Endometrial microvascular endothelial cells (primary cell): Measurements from ENCODE around the gene ASTN2. TPM values are rescaled to one million over a fixed set of nuclear protein-coding genes. Genes with fewer than 3 reads are reported as not detected.

Experiments
- in situ Hi-C: cut with HindIII; loops from 2 replicates; pipeline ENCODE4 v1.10.0; 2017; ENCODE audit warnings: low sequenced_read_pairs, low pct_unique_long_range_greater_than_20kb; ENCODE audit errors: inconsistent ontology term
- total RNA-seq: library from RNA; depleted of rRNA; stranded (reverse); fragments of >200 nt; gene quantifications from one replicate; pipeline ENCODE4 v1.2.3, GENCODE V29; 2015; ENCODE audit errors: inconsistent ontology term

ASTN2 gene
- total RNA-seq, 1 donor from 2014 or later, result 2.1 TPM

GRCh38 chr9:117375956-117376355 lies 38.9 kb downstream of the ASTN2 start:
- in situ Hi-C loops, result no loop called here

GRCh38 chr9:117374076-117374725 lies 40.7 kb downstream of the ASTN2 start:
- in situ Hi-C loops, result no loop called here

- in situ Hi-C loops, result no loop called here
Measured at GRCh38 chr9:117368684-117369230, 46.1 kb downstream of the ASTN2 start.

- in situ Hi-C loops, result no loop called here
Measured at GRCh38 chr9:117365438-117365837, 49.4 kb downstream of the ASTN2 start.

GRCh38 chr9:117363006-117363405 lies 51.9 kb downstream of the ASTN2 start:
- in situ Hi-C loops, result no loop called here

GRCh38 chr9:117359910-117360309 lies 54.9 kb downstream of the ASTN2 start:
- in situ Hi-C loops, result no loop called here

- in situ Hi-C loops, result no loop called here
Measured at GRCh38 chr9:117355542-117355941, 59.3 kb downstream of the ASTN2 start.

GRCh38 chr9:117354997-117355396 lies 59.9 kb downstream of the ASTN2 start:
- in situ Hi-C loops, result no loop called here

- in situ Hi-C loops, result no loop called here
Measured at GRCh38 chr9:117354244-117354847, 60.5 kb downstream of the ASTN2 start.

- in situ Hi-C loops, result no loop called here
Measured at GRCh38 chr9:117344892-117345660, 69.8 kb downstream of the ASTN2 start.

GRCh38 chr9:117343427-117343826 lies 71.4 kb downstream of the ASTN2 start:
- in situ Hi-C loops, result no loop called here

GRCh38 chr9:117341151-117341550 lies 73.7 kb downstream of the ASTN2 start:
- in situ Hi-C loops, result no loop called here

- in situ Hi-C loops, result no loop called here
Measured at GRCh38 chr9:117340422-117340821, 74.4 kb downstream of the ASTN2 start.

GRCh38 chr9:117335837-117336433 lies 78.9 kb downstream of the ASTN2 start:
- in situ Hi-C loops, result no loop called here

- in situ Hi-C loops, result no loop called here
Measured at GRCh38 chr9:117334101-117334500, 80.8 kb downstream of the ASTN2 start.

- in situ Hi-C loops, result no loop called here
Measured at GRCh38 chr9:117325831-117326230, 89.0 kb downstream of the ASTN2 start.

GRCh38 chr9:117325110-117325731 lies 89.6 kb downstream of the ASTN2 start:
- in situ Hi-C loops, result no loop called here

GRCh38 chr9:117323390-117323789 lies 91.5 kb downstream of the ASTN2 start:
- in situ Hi-C loops, result no loop called here

GRCh38 chr9:117317192-117317591 lies 97.7 kb downstream of the ASTN2 start:
- in situ Hi-C loops, result no loop called here
